ENCODE measurements around the gene CAPN5.
"Not testable (repeated sequence)": the region's sequence is repeated elsewhere in the genome, so short reads cannot be mapped to it uniquely, and the experiment has no call there.

Gene CAPN5

GRCh38 chr11:77092382-77092781, 25.6 kb downstream of the CAPN5 start:
- no peak overlapping the region for H3K4me3 ChIP-seq (ENCODE audit: low read length)
- DNase-seq (ENCODE audit: low read depth, low spot score): no peak

- DNase-seq (ENCODE audit: low read depth, low spot score): no peak
- no peak overlapping the region for H3K4me3 ChIP-seq (ENCODE audit: low read length)
These were observed 26.5 kb downstream of the CAPN5 start for GRCh38 chr11:77093056-77093891.

GRCh38 chr11:77093987-77094840, 27.4 kb downstream of the CAPN5 start:
- no peak overlapping the region for H3K4me3 ChIP-seq (ENCODE audit: low read length)
- DNase-seq (ENCODE audit: low read depth, low spot score): no peak

GRCh38 chr11:77094841-77095365, 28.1 kb downstream of the CAPN5 start:
- DNase-seq (ENCODE audit: low read depth, low spot score): no peak
- no peak overlapping the region for H3K4me3 ChIP-seq (ENCODE audit: low read length)

GRCh38 chr11:77095551-77096490, 29.1 kb downstream of the CAPN5 start:
- no peak for DNase-seq (ENCODE audit: low read depth, low spot score)
- H3K4me3 ChIP-seq (ENCODE audit: low read length): no peak overlapping the region

- H3K4me3 ChIP-seq (ENCODE audit: low read length): no peak overlapping the region
- no peak for DNase-seq (ENCODE audit: low read depth, low spot score)
These were observed 29.8 kb downstream of the CAPN5 start for GRCh38 chr11:77096591-77097019.

- not testable (repeated sequence) for H3K4me3 ChIP-seq (ENCODE audit: low read length); DNase-seq (ENCODE audit: low read depth, low spot score)
These were observed 30.4 kb downstream of the CAPN5 start for GRCh38 chr11:77097180-77097579.

- H3K4me3 ChIP-seq (ENCODE audit: low read length): no peak overlapping the region
- DNase-seq (ENCODE audit: low read depth, low spot score): no peak
These were observed 33.6 kb downstream of the CAPN5 start for GRCh38 chr11:77100166-77101042.

- no peak overlapping the region for H3K4me3 ChIP-seq (ENCODE audit: low read length)
- no peak for DNase-seq (ENCODE audit: low read depth, low spot score)
These were observed 34.3 kb downstream of the CAPN5 start for GRCh38 chr11:77101043-77101537.

- H3K4me3 ChIP-seq (ENCODE audit: low read length): no peak within 1 kb of the TSS
- no peak for DNase-seq (ENCODE audit: low read depth, low spot score)
These were observed 35.8 kb downstream of the CAPN5 start, which contains the start of gene OMP for GRCh38 chr11:77102246-77103210. Gene OMP (plus strand): TSS chr11:77102840. CDS start chr11:77102840, 0 bp downstream.

GRCh38 chr11:77103319-77103718, 36.5 kb downstream of the CAPN5 start:
- no peak overlapping the region for H3K4me3 ChIP-seq (ENCODE audit: low read length)
- DNase-seq (ENCODE audit: low read depth, low spot score): no peak

GRCh38 chr11:77104727-77105126, 38.0 kb downstream of the CAPN5 start:
- no peak for DNase-seq (ENCODE audit: low read depth, low spot score)
- no peak overlapping the region for H3K4me3 ChIP-seq (ENCODE audit: low read length)

- no peak overlapping the region for H3K4me3 ChIP-seq (ENCODE audit: low read length)
- DNase-seq (ENCODE audit: low read depth, low spot score): no peak
These were observed 39.5 kb downstream of the CAPN5 start for GRCh38 chr11:77106321-77106720.

- no peak overlapping the region for H3K4me3 ChIP-seq (ENCODE audit: low read length)
- no peak for DNase-seq (ENCODE audit: low read depth, low spot score)
These were observed 40.0 kb downstream of the CAPN5 start for GRCh38 chr11:77106759-77107158.

- DNase-seq (ENCODE audit: low read depth, low spot score): no peak
- no peak overlapping the region for H3K4me3 ChIP-seq (ENCODE audit: low read length)
These were observed 41.2 kb downstream of the CAPN5 start for GRCh38 chr11:77107950-77108349.

GRCh38 chr11:77108436-77108835, 41.7 kb downstream of the CAPN5 start:
- no peak for DNase-seq (ENCODE audit: low read depth, low spot score)
- no peak overlapping the region for H3K4me3 ChIP-seq (ENCODE audit: low read length)

Measured in Jurkat, Clone E6-1 (cell line).